IMR-90 (cell line): ENCODE results near the gene CTAG1B. TPM values are rescaled to one million over a fixed set of nuclear protein-coding genes. Genes with fewer than 3 reads are reported as not detected.
"Not testable (repeated sequence)": the region's sequence is repeated elsewhere in the genome, so short reads cannot be mapped to it uniquely, and the experiment has no call there.

Experiments
- ATAC-seq: fragments of 200-7000 bp; cut with Tn5 transposase; 2 replicates; pipeline ENCODE4 v1.9.1; 2020; ENCODE audit warnings: low read depth, mild to moderate bottlenecking, moderate library complexity
- BruUV-seq: library from RNA; stranded (reverse); fragments of 400-500 nt; replicated peaks from 2 replicates; lab custom pipeline; 2021; lab: Mats Ljungman, UMichigan
- CTCF ChIA-PET: fragments of 300-600 bp; formaldehyde crosslinking; extraction: SDS; loops from one replicate; lab custom pipeline; 2021; ENCODE audit warnings: antibody characterized with exemption; lab: Yijun Ruan, JAX
- POLR2A ChIA-PET: fragments of 300-600 bp; sonication (Branson Sonifier 250); formaldehyde crosslinking; loops from one replicate; lab custom pipeline; 2022; ENCODE audit warnings: antibody characterized with exemption; ENCODE audit not compliant: unreplicated experiment; lab: Charles Lee
- DNase-seq: peaks from one replicate; pipeline ENCODE4 v3.0.0; 2013
- H2AFZ ChIP-seq: replicated peaks from 2 replicates; pipeline ENCODE3; 2013; ENCODE audit warnings: low read length, mild to moderate bottlenecking; ENCODE audit not compliant: poor library complexity
- H2AK5ac ChIP-seq: 2 replicates; pipeline ENCODE4 v1.6.1; 2013; ENCODE audit warnings: low read depth, low read length, inconsistent platforms
- H2AK9ac ChIP-seq: replicated peaks from 2 replicates; pipeline ENCODE3; 2013; ENCODE audit warnings: mild to moderate bottlenecking, low read depth, low read length, moderate library complexity; ENCODE audit not compliant: poor library complexity
- H2BK120ac ChIP-seq: 2 replicates; pipeline ENCODE4 v1.6.1; 2013; ENCODE audit warnings: low read depth, low read length, inconsistent platforms
- H2BK15ac ChIP-seq: 3 replicates; pipeline ENCODE4 v1.6.1; 2013; ENCODE audit warnings: low read depth, low read length, inconsistent platforms
- H2BK20ac ChIP-seq: 2 replicates; pipeline ENCODE4 v1.6.1; 2013; ENCODE audit warnings: low read depth, mild to moderate bottlenecking, inconsistent platforms, low read length, moderate library complexity
- H2BK5ac ChIP-seq: 2 replicates; pipeline ENCODE4 v1.6.1; 2013; ENCODE audit warnings: mild to moderate bottlenecking, low read depth, low read length, inconsistent platforms; ENCODE audit not compliant: poor library complexity, severe bottlenecking
- H3K14ac ChIP-seq: replicated peaks from 2 replicates; pipeline ENCODE4 v1.6.1; 2013; ENCODE audit warnings: low read depth, low read length, inconsistent platforms
- H3K18ac ChIP-seq: 2 replicates; pipeline ENCODE4 v1.6.1; 2013; ENCODE audit warnings: low read depth, low read length, control low read depth
- H3K23ac ChIP-seq: 2 replicates; pipeline ENCODE4 v1.6.1; 2013; ENCODE audit warnings: low read depth, low read length, inconsistent platforms
- H3K27ac ChIP-seq: 2 replicates; pipeline ENCODE4 v1.5.1; 2013; ENCODE audit warnings: mild to moderate bottlenecking, control low read depth, low read length; ENCODE audit not compliant: insufficient read depth
- H3K27me3 ChIP-seq: 2 replicates; pipeline ENCODE4 v1.6.1; 2013; ENCODE audit warnings: low read length; ENCODE audit not compliant: control insufficient read depth, insufficient read depth
- H3K36me3 ChIP-seq: 2 replicates; pipeline ENCODE4 v1.6.1; 2013; ENCODE audit warnings: low read length, mixed read lengths; ENCODE audit not compliant: control insufficient read depth, insufficient read depth
- H3K4ac ChIP-seq: 2 replicates; pipeline ENCODE4 v1.6.1; 2013; ENCODE audit warnings: low read depth, low read length, inconsistent platforms
- H3K4me1 ChIP-seq: 2 replicates; pipeline ENCODE4 v1.6.1; 2013; ENCODE audit warnings: low read length, mixed read lengths; ENCODE audit not compliant: control insufficient read depth, insufficient read depth
- H3K4me2 ChIP-seq: 2 replicates; pipeline ENCODE4 v1.6.1; 2013; ENCODE audit warnings: low read depth, mild to moderate bottlenecking, control low read depth, low read length, moderate library complexity
- H3K4me3 ChIP-seq: 2 replicates; pipeline ENCODE4 v1.5.1; 2013; ENCODE audit warnings: low read depth, mild to moderate bottlenecking, control low read depth, low read length, moderate library complexity; ENCODE audit not compliant: insufficient read depth
- H3K56ac ChIP-seq: 2 replicates; pipeline ENCODE4 v1.6.1; 2013; ENCODE audit warnings: low read length, inconsistent platforms; ENCODE audit not compliant: insufficient read depth; ENCODE audit errors: extremely low read depth
- H3K79me1 ChIP-seq, 2 experiments: 2 replicates each; pipeline ENCODE4 v1.6.1; 2013; ENCODE audit warnings: low read length in 2 of 2, inconsistent platforms in 1 of 2, low read depth in 1 of 2
- H3K9ac ChIP-seq: 2 replicates; pipeline ENCODE4 v1.6.1; 2013; ENCODE audit warnings: low read depth, low read length, control low read depth
- H3K9me1 ChIP-seq: 2 replicates; pipeline ENCODE4 v1.6.1; 2013; ENCODE audit warnings: low read length, inconsistent platforms; ENCODE audit not compliant: insufficient read depth
- H3K9me3 ChIP-seq: 2 replicates; pipeline ENCODE4 v1.6.1; 2013; ENCODE audit warnings: low read length; ENCODE audit not compliant: control insufficient read depth, insufficient read depth
- H4K20me1 ChIP-seq: 2 replicates; pipeline ENCODE4 v1.6.1; 2013; ENCODE audit warnings: low read length, inconsistent platforms; ENCODE audit not compliant: insufficient read depth
- H4K5ac ChIP-seq: 2 replicates; pipeline ENCODE4 v1.6.1; 2013; ENCODE audit warnings: mild to moderate bottlenecking, low read depth, low read length, control low read depth
- H4K8ac ChIP-seq, 2 experiments: 2 replicates each; pipeline ENCODE4 v1.6.1; 2013; ENCODE audit warnings: low read depth in 2 of 2, low read length in 2 of 2, control low read depth in 1 of 2, inconsistent platforms in 1 of 2
- H4K91ac ChIP-seq: 2 replicates; pipeline ENCODE4 v1.6.1; 2013; ENCODE audit warnings: low read depth, low read length, inconsistent platforms; ENCODE audit not compliant: insufficient read depth
- WGBS, 2 experiments: methylation state at CpG; one replicate each; pipeline versions ENCODE4 v1.1.5 to v1.1.7; 2013; ENCODE audit warnings: missing lambda C conversion rate in 2 of 2; ENCODE audit not compliant: insufficient read length in 1 of 2; ENCODE audit errors: extremely low coverage in 2 of 2; 5-methylcytosine and 5-hydroxymethylcytosine counted together
- dilution Hi-C: fragments of 300-500 bp; cut with HindIII; formaldehyde crosslinking; loops from one replicate; pipeline ENCODE4 v1.14.3; 2018; ENCODE audit warnings: low sequenced_read_pairs; ENCODE audit not compliant: unreplicated experiment
- in situ Hi-C: fragments of 300-500 bp; cut with MboI; formaldehyde crosslinking; loops from 3 replicates; pipeline ENCODE4 v1.14.3; 2019; ENCODE audit warnings: low sequenced_read_pairs, inconsistent platforms, mixed read lengths
- intact Hi-C: fragments of 100-400 bp; cut with micrococcal nuclease; formaldehyde crosslinking; loops from 2 replicates; pipeline ENCODE4 v1.10.0; 2022
- polyA plus RNA-seq, 3 experiments: library from polyadenylated mRNA; depleted of rRNA; stranded (reverse); fragments of >200 nt; gene quantifications; 2 replicates each; pipeline ENCODE4 v1.2.3, GENCODE V29; 2012; ENCODE audit warnings: low replicate concordance in 1 of 3
- total RNA-seq: library from RNA; depleted of rRNA; stranded (reverse); fragments of >200 nt; gene quantifications from 2 replicates; pipeline ENCODE4 v1.2.3, GENCODE V29; 2012

The CTAG1B gene
- total and polyA plus RNA-seq, 2 of the 4 experiments (the other 2 are of a cell fraction) = not detected

GRCh38 chrX:154620767-154621414 lies 1.8 kb upstream of the CTAG1B start:
- not testable (repeated sequence) for H4K20me1 ChIP-seq

GRCh38 chrX:154613586-154613985 lies 5.5 kb downstream of the CTAG1B start:
- H3K4ac ChIP-seq, H2BK120ac ChIP-seq, H2BK5ac ChIP-seq, H2AK9ac ChIP-seq, H3K27me3 ChIP-seq, dilution Hi-C loops, H4K5ac ChIP-seq, in situ Hi-C loops, H2AFZ ChIP-seq, CTCF ChIA-PET, H3K9ac ChIP-seq, H3K27ac ChIP-seq, H3K4me1 ChIP-seq, DNase-seq, H3K14ac ChIP-seq, H3K9me1 ChIP-seq, H3K36me3 ChIP-seq, H3K23ac ChIP-seq, H4K8ac ChIP-seq, H4K20me1 ChIP-seq, H3K9me3 ChIP-seq, H3K79me1 ChIP-seq, POLR2A ChIA-PET, H2AK5ac ChIP-seq, H3K4me3 ChIP-seq, intact Hi-C loops, H3K4me2 ChIP-seq, H3K56ac ChIP-seq, H2BK20ac ChIP-seq, BruUV-seq, H3K18ac ChIP-seq, H2BK15ac ChIP-seq, H4K91ac ChIP-seq: not testable (repeated sequence)
- peak; percentile 75 for ATAC-seq
- WGBS, 2 experiments = no CpG with 5 or more reads among the region's 12 CpGs

More at GRCh38 chrX:154620767-154621414, 1.8 kb upstream of the CTAG1B start:
- H3K4me1 ChIP-seq, dilution Hi-C loops, H4K8ac ChIP-seq, BruUV-seq, DNase-seq, H2AFZ ChIP-seq, H3K27me3 ChIP-seq, H2AK9ac ChIP-seq, H3K18ac ChIP-seq, in situ Hi-C loops, H2BK15ac ChIP-seq, H3K4me2 ChIP-seq, H3K56ac ChIP-seq, H4K5ac ChIP-seq, H4K91ac ChIP-seq, H3K79me1 ChIP-seq, H2BK120ac ChIP-seq, intact Hi-C loops, H3K9me3 ChIP-seq, H2BK5ac ChIP-seq, H3K23ac ChIP-seq, CTCF ChIA-PET, H3K4me3 ChIP-seq, H2BK20ac ChIP-seq, H2AK5ac ChIP-seq, H3K27ac ChIP-seq, H3K14ac ChIP-seq, H3K9ac ChIP-seq, POLR2A ChIA-PET, H3K4ac ChIP-seq, H3K9me1 ChIP-seq, H3K36me3 ChIP-seq: not testable (repeated sequence)
- no CpG with 5 or more reads among the region's 11 CpGs for WGBS, 2 experiments
- ATAC-seq = peak; percentile 86
